Measurements from ENCODE around the gene DISP3. TPM values are rescaled to one million over a fixed set of nuclear protein-coding genes. Genes with fewer than 3 reads are reported as not detected.

The DISP3 gene
- total and polyA plus RNA-seq, 9 donors: 0.08 to 0.36 (median 0.23) TPM; not detected in 5

- Histone ChIP-seq H3K4me1 (ENCODE audit: insufficient read depth) (no peaks in the 10 kb centered on the region), H3K9me3 (no peaks in the 10 kb centered on the region), H3K27me3 (no peaks in the 10 kb centered on the region), H3K36me3 (no peaks in the 10 kb centered on the region), H3K4me3 (no peak overlapping the region), H3K27ac (no peak overlapping the region)
- intact Hi-C loops (cut with DNase I): no loop called here
- no peak for TF ChIP-seq EP300 (IDR thresholded peaks at IDR 0.05)
- no peak for TF ChIP-seq POLR2A (IDR thresholded peaks at IDR 0.05)
- TF ChIP-seq CTCF (IDR thresholded peaks at IDR 0.05): no peak
- 79 to 84% (median 80%) methylated on average over 10 of the region's 10 CpGs for WGBS, 3 donors
- DNase-seq: no peak
Observed at GRCh38 chr1:11531943-11532342, 53.0 kb downstream of the DISP3 start.

- Histone ChIP-seq H3K27ac (no peak overlapping the region), H3K27me3 (no peaks in the 10 kb centered on the region), H3K36me3 (no peaks in the 10 kb centered on the region), H3K4me3 (no peak overlapping the region), H3K9me3 (no peaks in the 10 kb centered on the region), H3K4me1 (ENCODE audit: insufficient read depth) (no peaks in the 10 kb centered on the region)
- intact Hi-C loops (cut with DNase I): no loop called here
- WGBS, 3 donors: 81 to 85% (median 83%) methylated on average over 19 to 21 of the region's 21 CpGs
- TF ChIP-seq POLR2A (IDR thresholded peaks at IDR 0.05) (no peak), CTCF (IDR thresholded peaks at IDR 0.05) (no peak), EP300 (IDR thresholded peaks at IDR 0.05) (no peak)
- DNase-seq: no peak
Observed at GRCh38 chr1:11533790-11534787, 55.1 kb downstream of the DISP3 start.

- no peaks in the 10 kb centered on the region for H3K36me3 ChIP-seq
- intact Hi-C loops (cut with DNase I): no loop called here
- H3K27ac ChIP-seq: no peak overlapping the region
- no peak overlapping the region for H3K4me3 ChIP-seq
- DNase-seq: no peak
- H3K9me3 ChIP-seq: no peaks in the 10 kb centered on the region
- H3K4me1 ChIP-seq (ENCODE audit: insufficient read depth): no peaks in the 10 kb centered on the region
- 77 to 82% (median 79%) methylated on average over 17 of the region's 17 CpGs for WGBS, 3 donors
- TF ChIP-seq CTCF (IDR thresholded peaks at IDR 0.05): no peak
- TF ChIP-seq EP300 (IDR thresholded peaks at IDR 0.05): no peak
- no peak for TF ChIP-seq POLR2A (IDR thresholded peaks at IDR 0.05)
- H3K27me3 ChIP-seq: no peaks in the 10 kb centered on the region
Observed at GRCh38 chr1:11534846-11535245, 55.9 kb downstream of the DISP3 start.

GRCh38 chr1:11535316-11535715 is 56.4 kb downstream of the DISP3 start:
- no peaks in the 10 kb centered on the region for H3K27me3 ChIP-seq
- TF ChIP-seq CTCF (IDR thresholded peaks at IDR 0.05) (no peak), POLR2A (IDR thresholded peaks at IDR 0.05) (no peak), EP300 (IDR thresholded peaks at IDR 0.05) (no peak)
- no peaks in the 10 kb centered on the region for H3K9me3 ChIP-seq
- no peak for DNase-seq
- H3K4me3 ChIP-seq: no peak overlapping the region
- H3K27ac ChIP-seq: no peak overlapping the region
- WGBS, 3 donors: 81 to 88% (median 85%) methylated on average over 12 of the region's 12 CpGs
- H3K4me1 ChIP-seq (ENCODE audit: insufficient read depth): no peaks in the 10 kb centered on the region
- H3K36me3 ChIP-seq: no peaks in the 10 kb centered on the region
- intact Hi-C loops (cut with DNase I): no loop called here

Data from ovary (tissue), 9 donors.